A549 (cell line): Measurements from ENCODE around the gene HOXB3. TPM values are rescaled to one million over a fixed set of nuclear protein-coding genes. Genes with fewer than 3 reads are reported as not detected.
A peak's percentile ranks its signal among the peaks of the same experiment; 100 is the strongest.

Source experiments
- ATAC-seq, 2 experiments: fragments of 200-7000 bp in 1 of 2; fragments of >200 bp in 1 of 2; cut with Nextera tagmentation in 1 of 2; cut with Tn5 transposase in 1 of 2; 3 replicates each; pipeline versions ENCODE4 v1.8.0 to v1.9.1; 2018 to 2020; ENCODE audit warnings: mild to moderate bottlenecking in 1 of 2, moderate library complexity in 1 of 2
- CTCF ChIA-PET: fragments of 300-600 bp; sonication (Branson Sonifier 250); formaldehyde crosslinking; extraction: SDS; loops from one replicate; lab custom pipeline; 2021; ENCODE audit warnings: antibody characterized with exemption, inconsistent platforms; lab: Yijun Ruan, JAX
- POLR2A ChIA-PET: fragments of 350-600 bp; formaldehyde crosslinking; extraction: SDS; loops from one replicate; lab custom pipeline; 2021; ENCODE audit warnings: antibody characterized with exemption, inconsistent platforms; lab: Yijun Ruan, JAX
- DNase-seq, 2 experiments: peaks; one replicate each; pipeline versions ENCODE4 v3.0.0 to v3.0.0-alpha.2; 2011 to 2016; ENCODE audit warnings: low read depth in 1 of 2, low spot score in 1 of 2
- FAIRE-seq: peaks from 2 replicates; lab custom pipeline; 2011; peaks lifted over from hg19 to GRCh38; lab: Jason Lieb, UNC
- H3K27ac ChIP-seq, 2 experiments: fragments of >200 bp; sonication (Bioruptor Twin); formaldehyde crosslinking; 3 replicates each; pipeline ENCODE4 v1.5.1; 2016 to 2017
- H3K4me1 ChIP-seq: fragments of >200 bp; sonication (Bioruptor Twin); formaldehyde crosslinking; 3 replicates; pipeline ENCODE4 v1.6.1; 2016
- H3K4me2 ChIP-seq: fragments of >200 bp; sonication (Bioruptor Twin); formaldehyde crosslinking; 3 replicates; pipeline ENCODE4 v1.6.1; 2016
- H3K4me3 ChIP-seq: fragments of >200 bp; sonication (Bioruptor Twin); formaldehyde crosslinking; 3 replicates; pipeline ENCODE4 v1.5.1; 2016
- H3K9me3 ChIP-seq: fragments of >200 bp; sonication (Bioruptor Twin); formaldehyde crosslinking; 3 replicates; pipeline ENCODE4 v1.6.1; 2016
- CBX8 ChIP-seq: fragments of 200-600 bp; sonication (generic); IDR thresholded peaks from 2 replicates; pipeline ENCODE4 v1.6.1; 2016
- CEBPB ChIP-seq, 2 experiments: fragments of >200 bp in 1 of 2; sonication (Bioruptor Twin) in 1 of 2; formaldehyde crosslinking in 1 of 2; IDR thresholded peaks; 2 replicates each; pipeline ENCODE4 v1.6.1; 2012 to 2016
- CHD2 ChIP-seq: fragments of 150-350 bp; IDR thresholded peaks from 2 replicates; pipeline ENCODE4 v1.6.1; 2014; ENCODE audit warnings: low read length; ENCODE audit not compliant: partially characterized antibody
- FOSL2 ChIP-seq, 2 experiments: fragments of 450-650 bp in 1 of 2; fragments of >200 bp in 1 of 2; sonication (Bioruptor Twin) in 1 of 2; formaldehyde crosslinking; IDR thresholded peaks; 2 replicates each; pipeline versions ENCODE4 v1.5.0 to v1.6.1; 2016 to 2020; ENCODE audit warnings: mild to moderate bottlenecking in 1 of 2, moderate library complexity in 1 of 2
- HES2 ChIP-seq: fragments of >200 bp; sonication (Bioruptor Twin); formaldehyde crosslinking; IDR thresholded peaks from 2 replicates; pipeline ENCODE4 v1.6.1; 2016
- HEYL ChIP-seq: fragments of 250-450 bp; sonication (Bioruptor Pico); IDR thresholded peaks from 2 replicates; pipeline ENCODE4 v1.8.0; 2021; ENCODE audit warnings: mild to moderate bottlenecking, moderate library complexity
- HMGXB4 ChIP-seq: fragments of 250-450 bp; sonication (Bioruptor Pico); IDR thresholded peaks from 2 replicates; pipeline ENCODE4 v1.5.0; 2021; ENCODE audit warnings: mild to moderate bottlenecking, moderate library complexity, borderline replicate concordance
- HOXA7 ChIP-seq: fragments of 250-450 bp; sonication (Bioruptor Pico); IDR thresholded peaks from 2 replicates; pipeline ENCODE4 v1.5.0; 2020; ENCODE audit warnings: mild to moderate bottlenecking, moderate library complexity
- HOXB13 ChIP-seq: fragments of 250-450 bp; sonication (Bioruptor Pico); IDR thresholded peaks from 2 replicates; pipeline ENCODE4 v1.5.0; 2020; ENCODE audit warnings: low read depth, mild to moderate bottlenecking, moderate library complexity
- MAFK ChIP-seq: fragments of 450-650 bp; IDR thresholded peaks from 2 replicates; pipeline ENCODE4 v1.6.1; 2014; ENCODE audit not compliant: partially characterized antibody
- MAZ ChIP-seq: fragments of 150-350 bp; IDR thresholded peaks from 2 replicates; pipeline ENCODE4 v1.6.1; 2014; ENCODE audit warnings: antibody characterized with exemption, low read depth, low read length, borderline replicate concordance
- NPAS2 ChIP-seq: fragments of 250-450 bp; sonication (Bioruptor Pico); IDR thresholded peaks from 2 replicates; pipeline ENCODE4 v1.8.0; 2022; ENCODE audit warnings: mild to moderate bottlenecking, moderate library complexity, borderline replicate concordance
- PBX3 ChIP-seq: IDR thresholded peaks from 2 replicates; pipeline ENCODE4 v1.6.1; 2012
- RARB ChIP-seq: fragments of 250-450 bp; sonication (Bioruptor Pico); IDR thresholded peaks from 2 replicates; pipeline ENCODE4 v1.8.0; 2021; ENCODE audit warnings: mild to moderate bottlenecking, moderate library complexity
- REST ChIP-seq: fragments of 200-600 bp; sonication (generic); IDR thresholded peaks from 2 replicates; pipeline ENCODE4 v1.6.1; 2016; ENCODE audit warnings: antibody characterized with exemption, mild to moderate bottlenecking, moderate library complexity
- RNF2 ChIP-seq: fragments of 200-600 bp; sonication (generic); IDR thresholded peaks from 2 replicates; pipeline ENCODE4 v1.6.1; 2016; ENCODE audit warnings: low read depth, mild to moderate bottlenecking, antibody characterized with exemption, moderate library complexity, borderline replicate concordance
- TFCP2L1 ChIP-seq: fragments of 250-450 bp; sonication (Bioruptor Pico); IDR thresholded peaks from 2 replicates; pipeline ENCODE4 v1.5.0; 2021; ENCODE audit warnings: mild to moderate bottlenecking
- ZSCAN20 ChIP-seq: fragments of 250-450 bp; sonication (Bioruptor Pico); IDR thresholded peaks from 2 replicates; pipeline ENCODE4 v1.8.0; 2022; ENCODE audit warnings: mild to moderate bottlenecking, moderate library complexity
- WGBS: methylation state at CpG from one replicate; pipeline ENCODE4 v1.1.6; 2017; ENCODE audit errors: missing lambda C conversion rate; 5-methylcytosine and 5-hydroxymethylcytosine counted together
- polyA plus RNA-seq, 4 experiments: library from polyadenylated mRNA; depleted of rRNA in 3 of 4; stranded (reverse); fragments of >200 nt; fragmentation: RNase III in 1 of 4; extraction: RNeasy Plus Mini Kit Qiagen cat#74134 plus additional on column Dnase treatment in 1 of 4; gene quantifications; 2 replicates in 3 of 4; 3 replicates in 1 of 4; pipeline ENCODE4 v1.2.3, GENCODE V29; 2011 to 2017

The HOXB3 gene
- polyA plus RNA-seq, 2 of the 4 experiments (the other 2 are of a cell fraction) = 8.6 to 17.0 TPM

GRCh38 chr17:48567646-48568354 is 22.2 kb downstream of the HOXB3 start:
- peak; percentile 61 for FAIRE-seq
- H3K4me2 ChIP-seq = no peak overlapping the region
- CTCF ChIA-PET = interaction anchor here (0.6 to 2.6 kb wide), 9 partner anchors 8 to 486 kb away, joined by 3 to 12 read pairs (median 3); partner anchors contain the start of gene HOXB5
- no peak overlapping the region for H3K27ac ChIP-seq
- no peak overlapping the region for H3K4me3 ChIP-seq
- DNase-seq = no peak
- no peak for ATAC-seq
- H3K4me1 ChIP-seq = peaks cover 7% of the 10 kb centered on the region; the same call in 1 of the 3 replicates
- TF ChIP-seq NPAS2 (CRISPR knock-in tag) = no peak
- no peak for TF ChIP-seq MAFK
- no peak for TF ChIP-seq REST
- TF ChIP-seq MAZ = no peak
- TF ChIP-seq FOSL2 (IDR thresholded peaks at IDR 0.05) = no peak
- TF ChIP-seq FOSL2 (CRISPR knock-in tag; IDR thresholded peaks at IDR 0.05) = no peak
- TF ChIP-seq TFCP2L1 (CRISPR knock-in tag) = no peak
- TF ChIP-seq RNF2 = no peak
- no peak for TF ChIP-seq HES2
- TF ChIP-seq CBX8 = no peak
- no peak for TF ChIP-seq HOXB13 (CRISPR knock-in tag)
- TF ChIP-seq CEBPB (IDR thresholded peaks at IDR 0.05) = no peak
- TF ChIP-seq PBX3 = no peak
- no peak for TF ChIP-seq ZSCAN20
- no peak for TF ChIP-seq RARB (CRISPR knock-in tag)
- no peak for TF ChIP-seq HOXA7
- no peak for TF ChIP-seq CHD2
- 84% methylated on average over 2 of the region's 2 CpGs for WGBS
- H3K9me3 ChIP-seq = no peaks in the 10 kb centered on the region
- POLR2A ChIA-PET = no interaction called here

- no peak overlapping the region for H3K27ac ChIP-seq
- FAIRE-seq (no peak), DNase-seq (no peak), ATAC-seq (no peak)
- H3K9me3 ChIP-seq = no peaks in the 10 kb centered on the region
- no peak overlapping the region for H3K4me2 ChIP-seq
- no peak for TF ChIP-seq HEYL
- no peak for TF ChIP-seq HMGXB4
- 50% methylated on average over 6 of the region's 6 CpGs for WGBS
- CTCF ChIA-PET = interaction anchor here (0.6 to 2.6 kb wide), 9 partner anchors 9 to 486 kb away, joined by 3 to 12 read pairs (median 3); partner anchors contain the start of gene HOXB5
- POLR2A ChIA-PET = no interaction called here
- no peak overlapping the region for H3K4me3 ChIP-seq
- H3K4me1 ChIP-seq = peaks cover 7% of the 10 kb centered on the region; the same call in 1 of the 3 replicates
Observed at GRCh38 chr17:48567209-48567608, 22.8 kb downstream of the HOXB3 start.
